DND-41 (cell line): ENCODE results near the gene ADGRA3.
"Not testable (repeated sequence)": the region's sequence is repeated elsewhere in the genome, so short reads cannot be mapped to it uniquely, and the experiment has no call there.

Experiments
- ATAC-seq: fragments of 200-7000 bp; cut with Tn5 transposase; 3 replicates; pipeline ENCODE4 v1.9.1; 2021; ENCODE audit warnings: low read depth; ENCODE audit not compliant: insufficient read depth
- DNase-seq: peaks from one replicate; pipeline ENCODE4 v3.0.0-alpha.2; 2020
- H2AFZ ChIP-seq: 2 replicates; pipeline ENCODE4 v1.6.0; 2012; ENCODE audit warnings: low read depth, low read length
- H3K27ac ChIP-seq: 2 replicates; pipeline ENCODE4 v1.5.1; 2012; ENCODE audit warnings: low read length, inconsistent platforms
- H3K27me3 ChIP-seq: fragments of 200-600 bp; sonication (generic); 2 replicates; pipeline ENCODE4 v1.6.0; 2012; ENCODE audit warnings: low read length, mild to moderate bottlenecking, inconsistent platforms; ENCODE audit not compliant: insufficient read depth, poor library complexity
- H3K36me3 ChIP-seq: 2 replicates; pipeline ENCODE4 v1.5.1; 2012; ENCODE audit warnings: low read length, inconsistent platforms; ENCODE audit not compliant: insufficient read depth
- H3K4me1 ChIP-seq: 2 replicates; pipeline ENCODE4 v1.5.1; 2012; ENCODE audit warnings: mild to moderate bottlenecking, low read length; ENCODE audit not compliant: insufficient read depth
- H3K4me2 ChIP-seq: 2 replicates; pipeline ENCODE4 v1.6.0; 2012; ENCODE audit warnings: mild to moderate bottlenecking, moderate library complexity, low read length, inconsistent platforms; ENCODE audit not compliant: insufficient read depth
- H3K4me3 ChIP-seq, 2 experiments: fragments of 200-600 bp in 1 of 2; shearing (Covaris generic) in 1 of 2; 2 replicates each; pipeline ENCODE4 v1.5.1; 2012 to 2016; ENCODE audit warnings: inconsistent platforms in 2 of 2, low read length in 2 of 2, mild to moderate bottlenecking in 2 of 2, low read depth in 1 of 2, moderate library complexity in 1 of 2
- H3K79me2 ChIP-seq: 2 replicates; pipeline ENCODE4 v1.6.0; 2012; ENCODE audit warnings: low read length, inconsistent platforms; ENCODE audit not compliant: insufficient read depth
- H3K9ac ChIP-seq: 2 replicates; pipeline ENCODE4 v1.6.0; 2012; ENCODE audit warnings: low read depth, mild to moderate bottlenecking, inconsistent platforms, low read length, moderate library complexity
- H3K9me3 ChIP-seq: 2 replicates; pipeline ENCODE4 v1.5.1; 2012; ENCODE audit warnings: low read length, moderate library complexity, mild to moderate bottlenecking, inconsistent platforms; ENCODE audit not compliant: insufficient read depth, severe bottlenecking
- H4K20me1 ChIP-seq: 2 replicates; pipeline ENCODE4 v1.6.0; 2012; ENCODE audit warnings: low read length; ENCODE audit not compliant: insufficient read depth
- EZH2 ChIP-seq: IDR thresholded peaks from 3 replicates; pipeline ENCODE4 v1.6.1; 2012; ENCODE audit warnings: borderline replicate concordance, low read depth, mild to moderate bottlenecking, moderate library complexity, low read length, inconsistent platforms; ENCODE audit not compliant: severe bottlenecking
- TF ChIP-seq, protein P1 (sequence below): IDR thresholded peaks from 2 replicates; pipeline ENCODE4 v1.5.1; 2012; ENCODE audit warnings: borderline replicate concordance, low read length, moderate library complexity, mild to moderate bottlenecking; ENCODE audit not compliant: poor library complexity, severe bottlenecking; ENCODE audit errors: extremely low read depth

The ADGRA3 gene

DNA sequence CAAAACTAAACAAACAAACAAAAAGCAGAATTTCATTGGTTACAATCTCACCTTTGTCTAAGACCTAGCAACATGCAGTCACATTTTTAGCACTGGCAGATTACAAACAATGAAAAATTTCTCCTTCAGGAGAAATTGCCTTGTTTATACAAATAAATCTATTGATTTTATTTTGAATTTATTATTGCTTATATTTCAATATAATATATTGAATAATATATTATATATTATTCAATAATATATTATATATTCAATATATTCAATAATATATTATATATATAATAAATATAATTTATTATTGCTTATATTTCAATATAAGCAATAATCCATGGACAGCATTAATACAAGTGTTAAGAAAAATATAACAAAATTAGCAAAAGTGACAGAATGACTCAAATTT lies 131.7 kb downstream of the ADGRA3 start:
- no peak overlapping the region for H3K4me3 ChIP-seq

DNA sequence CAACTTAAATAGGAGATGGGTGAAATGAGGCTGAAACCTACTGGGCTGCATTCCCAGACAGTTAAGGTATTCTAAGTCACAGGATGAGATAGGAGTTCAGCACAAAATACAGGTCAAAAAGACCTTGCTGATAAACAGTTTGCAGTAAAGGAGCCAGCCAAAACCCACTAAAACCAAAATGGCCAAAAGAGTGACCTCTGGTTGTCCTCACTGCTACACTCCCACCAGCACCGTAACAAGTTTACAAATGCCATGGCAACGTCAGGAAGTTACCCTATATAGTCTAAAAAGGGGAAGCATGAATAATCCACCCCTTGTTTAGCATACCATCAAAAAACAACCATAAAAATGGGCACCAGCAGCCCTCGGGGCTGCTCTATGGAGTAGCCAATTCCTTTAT lies 133.7 kb downstream of the ADGRA3 start:
- not testable (repeated sequence) for H3K4me2 ChIP-seq, H3K36me3 ChIP-seq, H3K27me3 ChIP-seq, H3K9ac ChIP-seq, DNase-seq, H3K9me3 ChIP-seq, H3K4me3 ChIP-seq, H3K27ac ChIP-seq, H3K4me1 ChIP-seq, H2AFZ ChIP-seq, ATAC-seq, H4K20me1 ChIP-seq, H3K79me2 ChIP-seq

More for the DNA sequence above, 131.7 kb downstream of the ADGRA3 start:
- Histone ChIP-seq H3K27me3 (no peaks in the 10 kb centered on the region), H3K27ac (no peak overlapping the region), H3K9me3 (no peaks in the 10 kb centered on the region), H3K36me3 (no peaks in the 10 kb centered on the region), H3K9ac (no peak overlapping the region), H3K4me2 (no peak overlapping the region), H2AFZ (no peak overlapping the region), H3K4me1 (no peaks in the 10 kb centered on the region), H4K20me1 (no peaks in the 10 kb centered on the region), H3K79me2 (no peaks in the 10 kb centered on the region)
- no peak for DNase-seq
- no peak for TF ChIP-seq EZH2
- TF ChIP-seq, protein P1, sequence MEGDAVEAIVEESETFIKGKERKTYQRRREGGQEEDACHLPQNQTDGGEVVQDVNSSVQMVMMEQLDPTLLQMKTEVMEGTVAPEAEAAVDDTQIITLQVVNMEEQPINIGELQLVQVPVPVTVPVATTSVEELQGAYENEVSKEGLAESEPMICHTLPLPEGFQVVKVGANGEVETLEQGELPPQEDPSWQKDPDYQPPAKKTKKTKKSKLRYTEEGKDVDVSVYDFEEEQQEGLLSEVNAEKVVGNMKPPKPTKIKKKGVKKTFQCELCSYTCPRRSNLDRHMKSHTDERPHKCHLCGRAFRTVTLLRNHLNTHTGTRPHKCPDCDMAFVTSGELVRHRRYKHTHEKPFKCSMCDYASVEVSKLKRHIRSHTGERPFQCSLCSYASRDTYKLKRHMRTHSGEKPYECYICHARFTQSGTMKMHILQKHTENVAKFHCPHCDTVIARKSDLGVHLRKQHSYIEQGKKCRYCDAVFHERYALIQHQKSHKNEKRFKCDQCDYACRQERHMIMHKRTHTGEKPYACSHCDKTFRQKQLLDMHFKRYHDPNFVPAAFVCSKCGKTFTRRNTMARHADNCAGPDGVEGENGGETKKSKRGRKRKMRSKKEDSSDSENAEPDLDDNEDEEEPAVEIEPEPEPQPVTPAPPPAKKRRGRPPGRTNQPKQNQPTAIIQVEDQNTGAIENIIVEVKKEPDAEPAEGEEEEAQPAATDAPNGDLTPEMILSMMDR: no peak
- ATAC-seq: no peak

DNA sequence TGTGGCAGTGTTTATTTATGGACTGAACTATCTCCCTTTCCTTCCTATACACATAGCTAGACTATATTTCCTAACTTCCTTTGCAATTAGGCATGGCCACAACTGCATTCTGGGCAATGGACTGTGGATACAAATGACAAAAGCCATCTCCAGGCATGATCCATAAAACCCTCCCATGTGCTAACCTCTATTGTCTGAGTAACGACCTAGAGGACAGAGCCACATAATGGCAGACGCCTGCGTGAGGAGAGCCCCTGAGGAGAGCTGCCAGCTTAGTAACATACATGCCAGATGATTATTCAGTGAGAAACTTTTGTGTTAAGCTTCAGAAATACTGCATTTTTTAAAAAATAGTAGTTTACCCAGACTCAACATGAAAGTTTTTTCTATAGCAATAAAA lies 142.9 kb downstream of the ADGRA3 start:
- H3K36me3 ChIP-seq: no peaks in the 10 kb centered on the region
- ATAC-seq: no peak

DNA sequence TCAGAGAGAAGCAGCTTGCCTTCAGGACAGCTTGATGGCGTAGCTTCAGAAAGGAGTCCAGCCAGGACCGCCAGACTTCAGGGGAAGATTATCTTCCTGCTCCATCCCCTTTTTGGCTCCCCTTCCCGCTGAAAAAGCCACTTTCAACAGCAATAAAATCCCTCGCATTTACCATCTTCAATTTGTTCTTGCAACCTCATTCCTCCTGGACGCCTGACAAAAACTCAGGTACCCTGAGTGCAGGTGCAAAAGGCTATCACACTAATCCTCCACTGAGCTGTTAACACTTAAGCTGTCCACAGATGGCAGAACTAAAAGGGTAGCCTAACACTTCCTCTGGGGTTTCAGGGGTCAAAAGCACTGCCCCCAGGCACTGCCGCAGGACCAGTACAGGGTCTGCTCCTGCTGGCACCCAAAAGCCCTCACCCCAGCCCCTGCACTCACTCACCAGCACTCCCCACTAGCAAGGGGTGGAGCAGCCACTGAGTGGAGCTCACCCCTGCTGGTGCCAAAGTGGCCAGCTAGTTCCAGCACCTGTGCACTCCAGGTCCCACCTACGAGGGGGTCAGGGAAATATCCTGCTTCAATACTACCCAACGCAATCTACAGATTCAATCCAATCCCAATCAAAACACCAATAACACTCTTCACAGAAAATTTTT lies 145.8 kb downstream of the ADGRA3 start:
- no peaks in the 10 kb centered on the region for H4K20me1 ChIP-seq
- no peak for ATAC-seq
- no peak overlapping the region for H3K4me3 ChIP-seq
- H3K27me3 ChIP-seq: no peaks in the 10 kb centered on the region
- no peak overlapping the region for H2AFZ ChIP-seq
- TF ChIP-seq, protein P1: no peak
- no peak for TF ChIP-seq EZH2
- H3K9me3 ChIP-seq: no peaks in the 10 kb centered on the region
- DNase-seq: no peak
- H3K36me3 ChIP-seq: no peaks in the 10 kb centered on the region
- H3K4me2 ChIP-seq: no peak overlapping the region
- no peak overlapping the region for H3K9ac ChIP-seq
- H3K27ac ChIP-seq: no peak overlapping the region
- H3K79me2 ChIP-seq: no peaks in the 10 kb centered on the region
- H3K4me1 ChIP-seq: no peaks in the 10 kb centered on the region

More for the DNA sequence above, 142.9 kb downstream of the ADGRA3 start:
- Histone ChIP-seq H3K4me3 (no peak overlapping the region), H3K9me3 (no peaks in the 10 kb centered on the region), H3K4me1 (no peaks in the 10 kb centered on the region), H4K20me1 (no peaks in the 10 kb centered on the region), H2AFZ (no peak overlapping the region), H3K9ac (no peak overlapping the region), H3K27me3 (no peaks in the 10 kb centered on the region), H3K79me2 (no peaks in the 10 kb centered on the region), H3K27ac (no peak overlapping the region), H3K4me2 (no peak overlapping the region)
- TF ChIP-seq, protein P1: no peak
- no peak for TF ChIP-seq EZH2
- DNase-seq: no peak
